Right forelimb (tissue), 1 donor: Measurements from ENCODE around the gene KLHL15.
A peak's percentile ranks its signal among the peaks of the same experiment; 100 is the strongest.
"Not testable (repeated sequence)": the region's sequence is repeated elsewhere in the genome, so short reads cannot be mapped to it uniquely, and the experiment has no call there.

Experiments used
- DNase-seq: peaks from one replicate; pipeline ENCODE4 v3.0.0-alpha.2; 2018

The KLHL15 gene

GRCh38 chrX:24027086-24027485 is at the start of gene KLHL15:
Gene KLHL15 (minus strand): TSS chrX:24027186. CDS start chrX:24006693, 20,493 bp downstream.
- no peak for DNase-seq

- DNase-seq: no peak
Observed at GRCh38 chrX:24069877-24070276, 42.9 kb upstream of the KLHL15 start.

GRCh38 chrX:24063488-24063887 is 36.5 kb upstream of the KLHL15 start:
- DNase-seq: no peak

GRCh38 chrX:24055043-24055356 is 28.0 kb upstream of the KLHL15 start:
- no peak for DNase-seq

GRCh38 chrX:24054182-24055042 is 27.4 kb upstream of the KLHL15 start, which contains the start of gene EIF2S3:
Gene EIF2S3 (plus strand): TSS chrX:24054956. CDS start chrX:24054969, 13 bp downstream.
- DNase-seq: peak; percentile 89

GRCh38 chrX:24050522-24051318 is 23.7 kb upstream of the KLHL15 start:
- DNase-seq: not testable (repeated sequence)

GRCh38 chrX:24049643-24050042 is 22.7 kb upstream of the KLHL15 start:
- DNase-seq: not testable (repeated sequence)

GRCh38 chrX:24046060-24046459 is 19.1 kb upstream of the KLHL15 start:
- not testable (repeated sequence) for DNase-seq

- no peak for DNase-seq
Observed at GRCh38 chrX:24037729-24038128, 10.7 kb upstream of the KLHL15 start.

GRCh38 chrX:24034485-24034884 is 7.5 kb upstream of the KLHL15 start:
- no peak for DNase-seq

- no peak for DNase-seq
Observed at GRCh38 chrX:24030597-24030996, 3.6 kb upstream of the KLHL15 start.

- DNase-seq: no peak
Observed at GRCh38 chrX:24027985-24028384, 999 bp upstream of the KLHL15 start.

GRCh38 chrX:24026432-24026831 is 554 bp downstream of the KLHL15 start:
- DNase-seq: peak; percentile 44

- DNase-seq: no peak
Observed at GRCh38 chrX:24025741-24026403, 1.1 kb downstream of the KLHL15 start.

- peak; percentile 91 for DNase-seq
Observed at GRCh38 chrX:24024819-24025740, 1.9 kb downstream of the KLHL15 start.

- DNase-seq: no peak
Observed at GRCh38 chrX:24023972-24024669, 2.9 kb downstream of the KLHL15 start.

- DNase-seq: no peak
Observed at GRCh38 chrX:24023544-24023943, 3.4 kb downstream of the KLHL15 start.

GRCh38 chrX:24020306-24020876 is 6.6 kb downstream of the KLHL15 start:
- no peak for DNase-seq

GRCh38 chrX:24019448-24019847 is 7.5 kb downstream of the KLHL15 start:
- DNase-seq: no peak

GRCh38 chrX:24018809-24019208 is 8.2 kb downstream of the KLHL15 start:
- DNase-seq: no peak

- DNase-seq: no peak
Observed at GRCh38 chrX:24017674-24018073, 9.3 kb downstream of the KLHL15 start.
